Effector memory CD8-positive, alpha-beta T cell (primary cell): Measurements from ENCODE around the gene GPR85.
A peak's percentile ranks its signal among the peaks of the same experiment; 100 is the strongest.
"Not testable (repeated sequence)": the region's sequence is repeated elsewhere in the genome, so short reads cannot be mapped to it uniquely, and the experiment has no call there.

Source experiments
- ATAC-seq: fragments of 150-1000 bp; cut with Tn5 transposase; replicated peaks from 2 replicates; pipeline ENCODE4 v1.10.0; 2021; ENCODE audit warnings: mild to moderate bottlenecking, moderate library complexity
- DNase-seq, 3 experiments: peaks; one replicate each; pipeline ENCODE4 v3.0.0; 2021
- H3K27ac Mint-ChIP-seq, 2 donors: one replicate each; pipeline ENCODE4 v1.8.0; 2022; ENCODE audit warnings: mild to moderate bottlenecking in 2 of 2, mixed read lengths in 2 of 2, moderate library complexity in 2 of 2
- H3K27me3 Mint-ChIP-seq, 2 donors: one replicate each; pipeline ENCODE4 v1.8.0; 2022; ENCODE audit warnings: mixed read lengths in 2 of 2
- H3K36me3 Mint-ChIP-seq: one replicate; pipeline ENCODE4 v1.8.0; 2022; ENCODE audit warnings: mild to moderate bottlenecking, moderate library complexity, mixed read lengths; ENCODE audit not compliant: insufficient read depth
- H3K4me1 Mint-ChIP-seq, 2 donors: one replicate each; pipeline ENCODE4 v1.8.0; 2022; ENCODE audit warnings: low read depth in 2 of 2, mixed read lengths in 2 of 2
- H3K4me3 Mint-ChIP-seq, 2 donors: one replicate each; pipeline ENCODE4 v1.8.0; 2022; ENCODE audit warnings: mild to moderate bottlenecking in 2 of 2, mixed read lengths in 2 of 2, moderate library complexity in 2 of 2
- H3K9me3 Mint-ChIP-seq, 2 donors: one replicate each; pipeline ENCODE4 v1.8.0; 2022; ENCODE audit warnings: mixed read lengths in 2 of 2
- total RNA-seq, 9 experiments: gene quantifications; one replicate each; lab custom pipeline; 2026; lab: John Stamatoyannopoulos, UW

The GPR85 gene, protein sequence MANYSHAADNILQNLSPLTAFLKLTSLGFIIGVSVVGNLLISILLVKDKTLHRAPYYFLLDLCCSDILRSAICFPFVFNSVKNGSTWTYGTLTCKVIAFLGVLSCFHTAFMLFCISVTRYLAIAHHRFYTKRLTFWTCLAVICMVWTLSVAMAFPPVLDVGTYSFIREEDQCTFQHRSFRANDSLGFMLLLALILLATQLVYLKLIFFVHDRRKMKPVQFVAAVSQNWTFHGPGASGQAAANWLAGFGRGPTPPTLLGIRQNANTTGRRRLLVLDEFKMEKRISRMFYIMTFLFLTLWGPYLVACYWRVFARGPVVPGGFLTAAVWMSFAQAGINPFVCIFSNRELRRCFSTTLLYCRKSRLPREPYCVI
- total RNA-seq, result 0 to 0.21 (median 0) reads per million in 9 experiments

DNA sequence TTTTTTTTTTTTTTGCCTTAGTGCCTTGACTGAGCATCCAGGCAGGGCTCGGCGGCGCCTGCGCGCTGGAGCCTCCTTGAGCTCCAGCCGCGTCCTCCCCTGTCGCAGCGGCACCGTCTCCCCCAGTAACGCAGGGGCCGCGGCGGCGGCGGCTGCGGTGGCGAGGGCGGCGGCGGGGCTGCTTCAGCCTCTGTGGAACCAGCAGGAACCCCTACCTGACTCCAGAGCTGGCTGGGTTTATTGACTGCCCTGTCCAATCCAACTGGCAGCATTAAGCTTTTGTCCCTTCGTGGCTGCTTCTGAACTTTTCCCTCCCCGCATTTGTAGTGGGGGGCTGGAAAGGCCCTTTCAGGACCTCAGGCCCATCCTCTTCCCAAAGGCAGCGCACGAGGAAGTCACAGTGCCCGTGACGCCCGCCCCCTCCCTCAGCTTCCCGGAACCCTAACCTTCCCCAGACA lies at the start of gene GPR85:
Gene GPR85 (minus strand): TSS at position 397 of the 458 bp plus-strand sequence. CDS start 2,106 bp downstream, outside the sequence.
- Mint-ChIP-seq H3K9me3 (no peaks in the 10 kb centered on the region), H3K4me3 (peak within 1 kb of the TSS; percentile 21 to 35), H3K27ac (no peak within 1 kb of the TSS), H3K27me3 (peaks cover 44 to 54% of the 10 kb centered on the region in 2 donors), H3K4me1 (no peaks in the 10 kb centered on the region), H3K36me3 (peaks cover 3% of the 10 kb centered on the region)
- ATAC-seq (peak; percentile 54), DNase-seq (peak in 1 of 3 experiments; percentile 3)

DNA sequence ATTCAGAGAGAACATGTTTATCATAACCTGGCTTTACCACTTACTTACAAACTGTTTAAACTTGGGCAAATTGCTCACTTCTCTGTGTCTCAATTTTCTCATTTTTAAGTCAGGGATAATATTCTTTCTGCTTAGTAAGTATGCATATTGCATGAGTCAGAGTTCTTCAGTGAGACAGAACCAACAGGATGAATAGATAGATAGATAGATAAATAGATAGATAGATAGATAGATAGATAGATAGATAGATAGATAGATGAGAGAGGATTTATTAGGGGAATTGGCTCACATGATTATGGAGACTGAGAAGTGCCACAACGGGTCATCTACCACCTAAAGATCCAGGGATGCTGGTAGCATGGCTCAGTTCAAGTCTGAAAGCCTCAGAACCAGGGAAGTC lies 47.4 kb upstream of the GPR85 start:
- Mint-ChIP-seq H3K36me3 (no peaks in the 10 kb centered on the region), H3K9me3 (no peaks in the 10 kb centered on the region), H3K27me3 (peaks cover 7 to 10% of the 10 kb centered on the region in 2 donors), H3K4me1 (no peaks in the 10 kb centered on the region), H3K4me3 (no peak overlapping the region), H3K27ac (no peak overlapping the region)
- DNase-seq (no peak), ATAC-seq (no peak)

DNA sequence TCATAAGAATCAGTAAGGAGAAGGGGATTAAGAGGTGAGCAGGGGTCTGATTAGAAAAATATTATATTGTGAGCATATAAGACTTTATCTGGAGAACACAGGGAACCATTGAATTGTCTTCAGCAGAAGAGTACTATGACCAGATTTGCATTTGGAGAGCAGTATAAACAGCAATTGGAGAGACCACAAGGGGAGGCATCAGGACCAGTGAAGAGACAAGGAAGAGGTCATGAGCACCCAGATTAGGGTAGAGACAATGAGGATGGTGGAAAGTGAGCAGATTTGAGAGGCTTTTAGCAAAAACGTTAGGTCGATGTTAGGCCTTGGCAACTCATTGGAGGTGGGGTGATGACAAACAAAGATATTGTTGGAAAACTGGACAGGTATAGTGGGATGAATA lies 44.7 kb upstream of the GPR85 start:
- DNase-seq (no peak), ATAC-seq (no peak)
- H3K27ac Mint-ChIP-seq, result no peak overlapping the region
- no peaks in the 10 kb centered on the region for H3K36me3 Mint-ChIP-seq
- no peaks in the 10 kb centered on the region for H3K4me1 Mint-ChIP-seq
- H3K9me3 Mint-ChIP-seq, result no peaks in the 10 kb centered on the region
- H3K27me3 Mint-ChIP-seq, result peaks cover 7 to 10% of the 10 kb centered on the region in 2 donors
- H3K4me3 Mint-ChIP-seq, result no peak overlapping the region

DNA sequence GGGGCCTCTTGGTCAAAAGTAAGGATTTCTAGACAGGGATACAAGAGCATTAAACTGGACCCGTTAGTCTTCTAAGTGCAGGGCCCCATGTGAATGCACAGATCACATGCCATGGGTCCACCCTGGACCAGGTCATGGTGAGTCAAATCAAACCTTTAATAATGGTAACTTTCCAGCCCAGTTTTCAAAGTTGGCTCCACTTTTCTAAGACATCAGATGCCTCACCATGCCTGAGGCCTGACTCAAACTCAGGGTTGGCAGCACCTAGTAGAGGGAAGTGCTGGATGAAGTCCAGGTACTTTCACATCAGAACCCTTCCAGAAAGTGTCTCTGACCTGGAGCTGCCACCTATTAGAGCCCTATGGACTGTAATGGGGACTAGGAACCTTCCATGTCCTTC lies 41.4 kb upstream of the GPR85 start:
- H3K36me3 Mint-ChIP-seq, result no peaks in the 10 kb centered on the region
- H3K9me3 Mint-ChIP-seq, result no peaks in the 10 kb centered on the region
- peaks cover 7 to 8% of the 10 kb centered on the region in 2 donors for H3K27me3 Mint-ChIP-seq
- H3K4me3 Mint-ChIP-seq, result no peak overlapping the region
- DNase-seq (no peak), ATAC-seq (no peak)
- no peaks in the 10 kb centered on the region for H3K4me1 Mint-ChIP-seq
- no peak overlapping the region for H3K27ac Mint-ChIP-seq

DNA sequence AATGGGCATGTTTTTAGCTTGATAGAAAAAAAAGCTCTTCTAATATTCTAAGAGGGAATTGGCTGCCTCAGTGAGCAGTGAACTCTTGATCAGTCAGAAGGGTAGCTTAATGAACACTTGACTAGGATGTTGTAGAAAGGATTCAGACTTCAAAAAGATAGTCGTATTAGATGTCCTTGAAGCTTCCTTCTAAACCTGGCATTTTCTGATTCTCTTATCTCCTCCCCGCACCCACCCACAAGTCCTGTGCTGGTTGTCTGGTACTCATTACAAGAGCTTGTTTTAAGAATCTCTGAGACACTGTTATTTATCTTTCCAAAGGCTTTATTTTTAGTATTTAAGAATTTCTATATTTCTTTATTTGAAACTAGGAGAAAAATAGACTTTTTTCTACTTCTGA lies 39.1 kb upstream of the GPR85 start:
- Mint-ChIP-seq H3K27me3 (peaks cover 7 to 8% of the 10 kb centered on the region in 2 donors), H3K4me1 (no peaks in the 10 kb centered on the region), H3K36me3 (no peaks in the 10 kb centered on the region), H3K27ac (no peak overlapping the region), H3K4me3 (no peak overlapping the region), H3K9me3 (no peaks in the 10 kb centered on the region)
- no peak for ATAC-seq
- DNase-seq, result no peak

DNA sequence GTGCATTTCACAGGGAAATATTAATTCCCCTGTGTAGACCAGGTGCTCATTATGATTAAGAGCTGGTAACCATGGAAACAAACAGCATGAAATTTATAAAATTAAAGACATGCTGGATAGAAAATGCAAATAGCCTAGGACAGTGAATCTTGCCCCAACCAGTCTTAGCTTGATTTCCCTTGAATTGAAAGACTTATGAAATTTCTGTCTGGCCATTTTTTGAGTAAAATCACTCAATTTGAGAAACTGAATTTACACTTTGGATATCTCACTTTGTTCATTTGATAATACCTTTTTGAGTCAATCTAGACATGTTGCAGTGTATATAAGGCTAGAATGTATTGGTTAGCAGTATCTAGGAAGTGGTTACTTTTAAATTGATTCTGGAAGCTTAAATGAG lies 36.1 kb upstream of the GPR85 start:
- no peak for ATAC-seq
- H3K4me3 Mint-ChIP-seq, result no peak overlapping the region
- no peak overlapping the region for H3K27ac Mint-ChIP-seq

DNA sequence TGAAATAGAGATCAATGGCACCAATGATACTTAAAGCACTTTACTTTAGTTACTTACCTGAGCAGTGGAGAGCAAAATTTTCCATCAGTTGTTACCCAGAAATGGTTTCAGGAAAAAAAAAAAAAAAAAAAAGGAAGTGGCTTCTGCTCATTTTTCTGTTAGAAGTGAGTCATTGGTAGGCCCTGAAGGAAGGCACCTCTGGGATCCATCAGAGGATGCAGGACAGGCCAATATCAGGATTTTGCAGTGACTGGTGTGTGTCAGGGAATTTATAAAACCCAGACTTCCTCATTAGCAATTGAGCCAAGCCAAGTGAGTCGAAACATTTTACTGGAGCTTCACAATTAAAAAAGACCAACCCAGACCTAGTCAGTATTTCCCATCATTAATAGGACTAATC lies 34.0 kb upstream of the GPR85 start:
- no peak for ATAC-seq
- H3K4me1 Mint-ChIP-seq, result peaks cover 2 to 4% of the 10 kb centered on the region in 2 donors

More for the DNA sequence above, 36.1 kb upstream of the GPR85 start:
- Mint-ChIP-seq H3K4me1 (peaks cover under 1 to 1% of the 10 kb centered on the region in 2 donors), H3K36me3 (no peaks in the 10 kb centered on the region), H3K27me3 (peaks cover 7 to 8% of the 10 kb centered on the region in 2 donors), H3K9me3 (no peaks in the 10 kb centered on the region)
- DNase-seq, result no peak

DNA sequence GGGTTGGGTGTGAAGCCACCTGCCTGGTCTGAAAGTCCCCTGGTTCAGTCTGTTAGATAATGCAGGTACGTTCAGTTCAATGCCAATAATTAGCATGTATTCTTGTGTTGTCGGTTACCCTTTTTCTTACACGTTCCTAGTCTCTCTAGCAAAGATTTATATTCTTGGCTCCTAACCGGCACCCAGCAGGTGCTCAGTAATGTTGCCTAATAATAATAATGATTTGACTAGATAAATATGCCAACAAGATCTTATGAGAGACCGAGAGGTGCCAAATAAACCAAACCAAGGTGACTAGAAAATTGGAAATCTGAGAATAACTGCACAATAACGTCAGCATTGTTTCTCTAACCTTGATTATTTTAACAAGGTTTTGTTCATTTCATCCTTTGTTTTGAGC lies 32.8 kb upstream of the GPR85 start:
- DNase-seq (no peak), ATAC-seq (no peak)
- Mint-ChIP-seq H3K4me3 (peak overlapping the region; percentile 86 to 92), H3K27me3 (no peaks in the 10 kb centered on the region), H3K36me3 (no peaks in the 10 kb centered on the region), H3K27ac (no peak overlapping the region), H3K4me1 (peaks cover 2 to 4% of the 10 kb centered on the region in 2 donors), H3K9me3 (no peaks in the 10 kb centered on the region)

More for the DNA sequence above, 34.0 kb upstream of the GPR85 start:
- Mint-ChIP-seq H3K27me3 (peaks cover 7 to 8% of the 10 kb centered on the region in 2 donors), H3K4me3 (no peak overlapping the region), H3K36me3 (no peaks in the 10 kb centered on the region), H3K27ac (no peak overlapping the region), H3K9me3 (no peaks in the 10 kb centered on the region)
- DNase-seq, result no peak

DNA sequence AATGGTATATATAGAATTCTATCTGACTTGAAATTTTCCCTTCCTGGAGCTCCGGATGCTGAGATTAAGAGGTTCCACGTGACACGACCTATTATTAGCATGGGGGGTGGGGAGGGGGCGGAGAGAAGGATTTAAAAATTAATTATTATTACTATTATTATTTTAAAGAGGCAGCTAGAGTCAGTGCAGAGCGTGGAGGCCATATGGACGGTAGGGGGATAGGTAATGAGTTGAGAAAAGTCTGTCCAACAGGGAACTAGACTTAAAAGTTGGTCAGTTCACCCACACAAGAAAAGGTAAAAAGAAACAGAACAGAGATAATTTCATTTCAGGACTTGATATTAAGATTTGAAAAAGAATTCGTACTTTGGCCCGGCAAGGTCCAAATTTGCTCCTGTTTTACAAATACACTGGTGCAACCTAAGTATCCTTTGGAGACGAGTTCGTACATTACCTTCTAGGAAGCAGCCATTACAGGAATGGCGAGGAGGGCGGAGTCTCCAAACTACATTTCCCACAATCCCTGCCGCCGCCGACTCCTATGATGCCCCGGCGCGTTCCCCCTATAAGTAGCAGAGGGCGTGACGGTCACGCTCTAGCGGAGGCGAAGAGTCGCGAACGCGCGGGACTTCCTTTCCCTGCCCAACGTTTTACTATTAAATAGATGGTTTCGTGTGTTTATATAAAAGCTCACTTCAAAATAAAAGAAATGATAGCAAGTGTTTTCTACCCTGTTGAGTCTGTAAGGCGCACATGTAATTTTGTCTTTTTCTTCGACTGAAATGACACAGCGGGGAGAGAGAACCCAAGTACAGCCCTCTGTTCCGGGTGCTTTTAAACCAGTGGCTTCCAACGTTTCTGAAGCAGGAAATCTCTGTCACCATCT lies 31.7 kb upstream of the GPR85 start, which contains the start of gene SMIM30:
Gene SMIM30 (minus strand): TSS at position 481 of the 886 bp plus-strand sequence. CDS start 976 bp downstream, outside the sequence.
- Mint-ChIP-seq H3K27me3 (no peaks in the 10 kb centered on the region), H3K36me3 (no peaks in the 10 kb centered on the region), H3K4me1 (peaks cover 2 to 4% of the 10 kb centered on the region in 2 donors), H3K4me3 (peak within 1 kb of the TSS; percentile 86 to 92), H3K27ac (peak within 1 kb of the TSS; percentile 85 to 94), H3K9me3 (no peaks in the 10 kb centered on the region)
- ATAC-seq, result peak; percentile 100
- peak; percentile 78 to 80 (median 79) for DNase-seq

DNA sequence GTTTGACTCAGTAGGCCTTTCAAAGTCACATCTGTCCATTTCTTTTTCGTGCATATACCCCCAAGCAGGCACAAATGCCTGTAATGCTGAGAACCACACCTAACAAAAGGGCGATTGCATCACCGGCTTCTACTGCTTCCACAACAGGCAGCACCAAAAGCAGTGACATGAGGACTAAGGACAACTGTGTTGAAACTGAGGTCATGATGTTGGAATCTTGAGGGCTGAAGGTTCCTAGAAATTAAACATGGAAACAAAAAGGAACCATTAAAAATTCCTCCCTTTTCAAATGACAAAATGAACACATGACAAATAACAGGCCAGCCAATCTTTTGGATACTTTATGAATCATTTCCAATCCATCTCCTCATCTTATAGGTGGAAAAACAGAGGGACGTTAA lies 30.7 kb upstream of the GPR85 start:
- not testable (repeated sequence) for ATAC-seq, H3K9me3 Mint-ChIP-seq, H3K4me1 Mint-ChIP-seq, H3K27me3 Mint-ChIP-seq, H3K36me3 Mint-ChIP-seq, H3K27ac Mint-ChIP-seq, DNase-seq
- peak overlapping the region; percentile 86 to 92 for H3K4me3 Mint-ChIP-seq

DNA sequence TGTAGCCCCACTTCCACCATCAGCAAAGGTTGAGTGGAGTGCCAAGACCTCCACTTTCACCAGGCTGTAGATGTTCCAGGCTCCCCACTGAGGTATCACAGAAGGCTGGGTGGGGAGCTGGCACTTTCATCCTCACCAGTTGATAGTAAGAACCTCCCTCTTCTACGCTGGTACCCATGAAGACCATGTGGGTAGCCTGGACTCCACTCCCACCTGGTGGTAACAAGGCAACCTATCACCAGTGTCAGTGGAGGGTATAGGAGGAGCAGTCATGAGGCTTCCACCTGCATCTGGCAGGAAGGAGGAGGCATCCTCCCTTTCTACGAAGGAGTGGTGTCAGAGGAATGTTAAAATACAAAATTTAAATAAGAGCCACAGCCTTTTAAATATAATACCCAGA lies 27.3 kb upstream of the GPR85 start:
- ATAC-seq, result no peak
- no peak for DNase-seq
- Mint-ChIP-seq H3K36me3 (no peaks in the 10 kb centered on the region), H3K27ac (no peak overlapping the region), H3K4me3 (no peak overlapping the region), H3K27me3 (no peaks in the 10 kb centered on the region), H3K4me1 (peaks cover 2 to 4% of the 10 kb centered on the region in 2 donors), H3K9me3 (no peaks in the 10 kb centered on the region)

DNA sequence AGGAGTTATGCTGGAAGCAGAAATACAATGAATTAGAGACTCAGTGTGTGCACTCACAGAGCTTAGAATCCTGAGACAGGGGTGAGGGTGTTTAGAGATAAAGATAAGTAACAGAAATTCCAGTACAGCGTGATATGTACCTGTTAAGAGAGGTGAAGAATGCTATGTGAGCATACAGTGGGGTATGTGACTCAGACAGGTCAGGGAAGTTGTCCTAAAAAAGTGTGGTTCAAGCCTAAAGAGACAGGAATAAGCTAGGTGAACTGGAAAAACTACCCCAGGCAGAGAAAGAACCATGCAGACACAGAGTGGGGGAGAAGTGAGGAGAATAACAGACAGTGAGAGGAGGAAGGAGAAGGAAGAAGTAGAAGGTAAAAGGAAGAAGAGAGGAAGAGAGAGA lies 23.1 kb upstream of the GPR85 start:
- no peaks in the 10 kb centered on the region for H3K4me1 Mint-ChIP-seq
- no peak overlapping the region for H3K27ac Mint-ChIP-seq
- ATAC-seq (no peak), DNase-seq (no peak)
- no peaks in the 10 kb centered on the region for H3K27me3 Mint-ChIP-seq
- no peaks in the 10 kb centered on the region for H3K36me3 Mint-ChIP-seq
- H3K4me3 Mint-ChIP-seq, result no peak overlapping the region
- no peaks in the 10 kb centered on the region for H3K9me3 Mint-ChIP-seq

DNA sequence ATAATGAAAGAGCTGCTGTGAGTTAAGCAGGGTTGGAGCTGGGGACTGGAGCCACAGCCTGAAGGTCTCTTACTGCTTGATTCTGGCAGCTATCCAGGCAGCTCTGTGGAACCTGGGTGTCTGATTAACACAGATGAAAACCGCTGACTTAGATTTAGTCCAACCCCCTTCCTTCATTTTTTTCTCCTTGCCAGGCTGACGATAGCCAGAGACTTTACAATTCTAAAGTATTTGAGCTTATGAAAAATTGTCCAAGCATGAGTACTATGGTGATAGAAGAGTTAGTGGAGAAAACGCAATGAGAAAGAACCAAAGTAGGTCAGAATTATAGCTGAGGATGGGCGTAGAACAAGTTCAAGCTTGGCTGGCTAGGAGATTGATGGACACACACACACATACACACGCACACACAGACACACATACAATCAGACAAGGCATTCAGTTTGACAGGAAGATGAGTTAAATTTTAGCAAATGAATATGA lies 13.5 kb upstream of the GPR85 start:
- Mint-ChIP-seq H3K4me1 (no peaks in the 10 kb centered on the region), H3K27ac (no peak overlapping the region), H3K9me3 (no peaks in the 10 kb centered on the region), H3K27me3 (peaks cover 0 to 12% of the 10 kb centered on the region in 2 donors), H3K36me3 (no peaks in the 10 kb centered on the region), H3K4me3 (no peak overlapping the region)
- ATAC-seq (no peak), DNase-seq (no peak)
